H1 (cell line): Measurements from ENCODE around the gene TDRD3. TPM values are rescaled to one million over a fixed set of nuclear protein-coding genes. Genes with fewer than 3 reads are reported as not detected.

Experiments used
- CTCF ChIA-PET: fragments of 300-600 bp; sonication (Branson Sonifier 250); formaldehyde crosslinking; loops from one replicate; lab custom pipeline; 2021; ENCODE audit not compliant: partially characterized antibody; lab: Charles Lee
- POLR2A ChIA-PET: fragments of 300-600 bp; sonication (Branson Sonifier 250); formaldehyde crosslinking; loops from one replicate; lab custom pipeline; 2021; ENCODE audit warnings: inconsistent platforms; ENCODE audit not compliant: partially characterized antibody; lab: Charles Lee
- DNase-seq, 2 experiments: peaks; one replicate each; pipeline versions ENCODE4 v3.0.0 to v3.0.0-alpha.2; 2010 to 2022; ENCODE audit warnings: low spot score in 2 of 2, low read depth in 1 of 2, mixed read lengths in 1 of 2
- FAIRE-seq: peaks from 2 replicates; lab custom pipeline; 2011; peaks lifted over from hg19 to GRCh38; lab: Jason Lieb, UNC
- H2AFZ ChIP-seq: 2 replicates; pipeline ENCODE4 v1.8.1; 2012; ENCODE audit warnings: low read length, inconsistent platforms
- H2AK5ac ChIP-seq: 2 replicates; pipeline ENCODE4 v1.6.1; 2013; ENCODE audit warnings: low read depth, low read length
- H2BK120ac ChIP-seq: replicated peaks from 2 replicates; pipeline ENCODE3; 2013; ENCODE audit warnings: low read depth, low read length, inconsistent platforms
- H2BK12ac ChIP-seq: 2 replicates; pipeline ENCODE4 v1.6.1; 2013; ENCODE audit warnings: low read depth, low read length
- H2BK15ac ChIP-seq: 2 replicates; pipeline ENCODE4 v1.6.1; 2013; ENCODE audit warnings: low read length
- H2BK20ac ChIP-seq: 2 replicates; pipeline ENCODE4 v1.6.1; 2013; ENCODE audit warnings: low read length
- H2BK5ac ChIP-seq: 2 replicates; pipeline ENCODE4 v1.6.1; 2013; ENCODE audit warnings: low read depth, low read length
- H3K14ac ChIP-seq: 2 replicates; pipeline ENCODE4 v1.6.1; 2013; ENCODE audit warnings: inconsistent platforms; ENCODE audit not compliant: insufficient read length
- H3K18ac ChIP-seq: 2 replicates; pipeline ENCODE4 v1.6.1; 2013; ENCODE audit warnings: low read length; ENCODE audit errors: extremely low read depth
- H3K23ac ChIP-seq: 2 replicates; pipeline ENCODE4 v1.6.1; 2013; ENCODE audit warnings: inconsistent platforms; ENCODE audit not compliant: insufficient read length
- H3K23me2 ChIP-seq: 2 replicates; pipeline ENCODE4 v1.6.1; 2013; ENCODE audit warnings: low read depth, low read length
- H3K27ac ChIP-seq: 2 replicates; pipeline ENCODE4 v1.6.1; 2011; ENCODE audit warnings: low read depth, low read length, inconsistent platforms
- H3K27me3 ChIP-seq, 4 experiments: replicated peaks in 1 of 4; 1 replicate in 1 of 4; 2 replicates in 3 of 4; pipeline versions ENCODE4 v1.6.1 to v1.8.1; 2011 to 2013; ENCODE audit warnings: low read length in 3 of 4, mild to moderate bottlenecking in 3 of 4, inconsistent platforms in 2 of 4, mixed read lengths in 2 of 4, moderate library complexity in 1 of 4; ENCODE audit not compliant: control insufficient read depth in 3 of 4, insufficient read depth in 3 of 4; ENCODE audit errors: extremely low read depth in 1 of 4
- H3K36me3 ChIP-seq, 4 experiments: 2 replicates each; pipeline versions ENCODE4 v1.6.1 to v1.8.1; 2011 to 2013; ENCODE audit warnings: mild to moderate bottlenecking in 4 of 4, low read length in 3 of 4, moderate library complexity in 2 of 4, control low read depth in 1 of 4, inconsistent platforms in 1 of 4; ENCODE audit not compliant: insufficient read depth in 4 of 4, control insufficient read depth in 2 of 4
- H3K4ac ChIP-seq: replicated peaks from 2 replicates; pipeline ENCODE3; 2013; ENCODE audit warnings: low read length, low read depth, mixed read lengths, inconsistent platforms; ENCODE audit not compliant: insufficient read length
- H3K4me1 ChIP-seq, 4 experiments: replicated peaks in 1 of 4; 1 replicate in 1 of 4; 2 replicates in 3 of 4; pipeline versions ENCODE4 v1.6.1 to v1.8.1; 2011 to 2013; ENCODE audit warnings: low read length in 3 of 4, inconsistent platforms in 2 of 4, mixed read lengths in 1 of 4; ENCODE audit not compliant: insufficient read depth in 4 of 4, control insufficient read depth in 3 of 4
- H3K4me2 ChIP-seq, 2 experiments: 2 replicates each; pipeline versions ENCODE4 v1.6.1 to v1.8.1; 2011 to 2013; ENCODE audit warnings: low read depth in 2 of 2, low read length in 2 of 2, control low read depth in 1 of 2, inconsistent platforms in 1 of 2, mild to moderate bottlenecking in 1 of 2; ENCODE audit not compliant: insufficient read depth in 1 of 2
- H3K4me3 ChIP-seq, 4 experiments: fragments of 200-600, 300-600 bp in 1 of 4; sonication (generic), shearing (Covaris generic), sonication (Bioruptor Twin) in 1 of 4; 2 replicates each; pipeline versions ENCODE4 v1.5.1 to v1.8.1; 2011 to 2016; ENCODE audit warnings: low read length in 4 of 4, low read depth in 3 of 4, control low read depth in 2 of 4, inconsistent platforms in 2 of 4, mild to moderate bottlenecking in 2 of 4, mixed read lengths in 1 of 4, moderate library complexity in 1 of 4; ENCODE audit not compliant: insufficient read depth in 2 of 4; ENCODE audit errors: extremely low read depth in 1 of 4
- H3K56ac ChIP-seq: replicated peaks from 2 replicates; pipeline ENCODE3; 2013; ENCODE audit warnings: low read depth, mild to moderate bottlenecking, mixed read lengths, low read length, inconsistent platforms; ENCODE audit not compliant: insufficient read length
- H3K79me1 ChIP-seq: 2 replicates; pipeline ENCODE4 v1.6.1; 2013; ENCODE audit warnings: low read depth, low read length, control low read depth
- H3K79me2 ChIP-seq, 2 experiments: 2 replicates each; pipeline versions ENCODE4 v1.6.1 to v1.8.1; 2012 to 2013; ENCODE audit warnings: low read length in 2 of 2, mild to moderate bottlenecking in 2 of 2, inconsistent platforms in 1 of 2; ENCODE audit not compliant: insufficient read depth in 2 of 2, control insufficient read depth in 1 of 2
- H3K9ac ChIP-seq, 4 experiments: replicated peaks in 1 of 4; 1 replicate in 1 of 4; 2 replicates in 3 of 4; pipeline versions ENCODE4 v1.6.1 to v1.8.1; 2011 to 2013; ENCODE audit warnings: low read depth in 3 of 4, low read length in 3 of 4, control low read depth in 2 of 4, mild to moderate bottlenecking in 2 of 4, moderate library complexity in 2 of 4, inconsistent platforms in 1 of 4; ENCODE audit errors: extremely low read depth in 1 of 4
- H3K9me3 ChIP-seq, 2 experiments: 2 replicates each; pipeline versions ENCODE4 v1.6.1 to v1.8.1; 2012 to 2013; ENCODE audit warnings: mild to moderate bottlenecking in 2 of 2, moderate library complexity in 2 of 2, control low read depth in 1 of 2, inconsistent platforms in 1 of 2, low read depth in 1 of 2, low read length in 1 of 2, mixed read lengths in 1 of 2; ENCODE audit not compliant: insufficient read depth in 2 of 2
- H4K20me1 ChIP-seq, 2 experiments: replicated peaks in 1 of 2; 2 replicates each; pipeline versions ENCODE3 to v1.8.1; 2011 to 2013; ENCODE audit warnings: inconsistent platforms in 2 of 2, low read length in 2 of 2, mild to moderate bottlenecking in 1 of 2; ENCODE audit not compliant: insufficient read depth in 2 of 2, control insufficient read depth in 1 of 2
- H4K5ac ChIP-seq: 2 replicates; pipeline ENCODE4 v1.6.1; 2013; ENCODE audit warnings: low read length, low read depth, mixed read lengths, inconsistent platforms; ENCODE audit not compliant: insufficient read length
- H4K8ac ChIP-seq: 2 replicates; pipeline ENCODE4 v1.8.0; 2013; ENCODE audit warnings: mild to moderate bottlenecking, moderate library complexity, low read length, inconsistent platforms; ENCODE audit not compliant: insufficient read depth; ENCODE audit errors: extremely low read depth
- H4K91ac ChIP-seq: replicated peaks from 2 replicates; pipeline ENCODE3; 2013; ENCODE audit warnings: low read length, mixed read lengths, inconsistent platforms; ENCODE audit not compliant: insufficient read length
- ATF3 ChIP-seq: IDR thresholded peaks from 2 replicates; pipeline ENCODE4 v1.6.1; 2011; ENCODE audit warnings: low read depth, mild to moderate bottlenecking, low read length; ENCODE audit not compliant: insufficient read depth
- EGR1 ChIP-seq: IDR thresholded peaks from 2 replicates; pipeline ENCODE4 v1.6.1; 2011; ENCODE audit warnings: low read depth, low read length, borderline replicate concordance
- HDAC2 ChIP-seq, 2 experiments: fragments of 300-600 bp in 1 of 2; sonication (generic) in 1 of 2; IDR thresholded peaks; 2 replicates each; pipeline ENCODE4 v1.6.1; 2011 to 2012; ENCODE audit warnings: low read depth in 2 of 2, low read length in 2 of 2, mild to moderate bottlenecking in 2 of 2, moderate library complexity in 2 of 2, borderline replicate concordance in 1 of 2, inconsistent platforms in 1 of 2
- HDAC6 ChIP-seq: IDR thresholded peaks from one replicate; pipeline ENCODE4 v1.7.1; 2012; ENCODE audit warnings: low read depth, mild to moderate bottlenecking, inconsistent platforms, low read length, moderate library complexity
- MAX ChIP-seq: IDR thresholded peaks from 2 replicates; pipeline ENCODE4 v1.6.1; 2012; ENCODE audit warnings: inconsistent platforms
- NANOG ChIP-seq: IDR thresholded peaks from 2 replicates; pipeline ENCODE4 v1.6.1; 2011; ENCODE audit warnings: low read length, low read depth, mild to moderate bottlenecking, inconsistent platforms; ENCODE audit not compliant: insufficient read depth, poor library complexity, severe bottlenecking
- RNF2 ChIP-seq: fragments of 200-900, 300-1000 bp; sonication (generic); IDR thresholded peaks from 2 replicates; pipeline ENCODE4 v1.7.1; 2016; ENCODE audit warnings: borderline replicate concordance, low read depth, mild to moderate bottlenecking, antibody characterized with exemption, low read length; ENCODE audit not compliant: poor library complexity, severe bottlenecking; ENCODE audit errors: missing control alignments
- RXRA ChIP-seq: IDR thresholded peaks from 2 replicates; pipeline ENCODE4 v1.6.1; 2011; ENCODE audit warnings: low read depth, mild to moderate bottlenecking, low read length, moderate library complexity; ENCODE audit not compliant: insufficient read depth
- SAP30 ChIP-seq: fragments of 300-600 bp; sonication (generic); IDR thresholded peaks from 2 replicates; pipeline ENCODE4 v1.7.1; 2012; ENCODE audit warnings: low read length, moderate library complexity, mild to moderate bottlenecking, inconsistent platforms; ENCODE audit not compliant: insufficient read depth, insufficient replicate concordance
- WGBS, 2 experiments: shearing (Covaris generic) in 1 of 2; methylation state at CpG; one replicate each; pipeline versions ENCODE4 v1.1.6 to v1.1.7; 2013 to 2015; ENCODE audit warnings: low lambda C conversion rate in 2 of 2, mixed read lengths in 2 of 2, inconsistent platforms in 1 of 2, low coverage in 1 of 2, missing lambda C conversion rate in 1 of 2; ENCODE audit not compliant: insufficient replicate concordance in 2 of 2, insufficient coverage in 1 of 2, insufficient read length in 1 of 2; ENCODE audit errors: extremely low coverage in 1 of 2, missing lambda C conversion rate in 1 of 2; 5-methylcytosine and 5-hydroxymethylcytosine counted together
- polyA plus RNA-seq, 7 experiments: library from polyadenylated mRNA; depleted of rRNA in 3 of 7; stranded (reverse) in 5 of 7; unstranded in 2 of 7; fragments of >200 nt in 5 of 7; fragments of 200-250 nt in 2 of 7; gene quantifications; 1 replicate in 5 of 7; 2 replicates in 1 of 7; 4 replicates in 1 of 7; pipeline versions ENCODE4 v1.2.1 to v1.2.3, GENCODE V29; 2011 to 2013; ENCODE audit warnings: missing spikeins in 2 of 7, mixed read lengths in 2 of 7
- total RNA-seq: library from RNA; stranded (reverse); fragmentation: NEBNext Ultra II Directional; extraction: Animal tissue kit (Norgen Biotek cat#: 25700); gene quantifications from 2 replicates; pipeline ENCODE4 v1.2.1, GENCODE V29; 2021

Gene TDRD3
- total and polyA plus RNA-seq, 2 of the 8 experiments (the other 6 are each of a cell fraction or from before 2014, with no cell fraction given): 2.5 to 14.7 TPM

- H4K8ac ChIP-seq: no peak overlapping the region
- CTCF ChIA-PET: interaction anchor here (1.0 to 2.3 kb wide), 3 partner anchors 10 to 61 kb away, joined by 3 to 8 read pairs (median 3); no protein-coding TSS in a partner anchor
- H2AFZ ChIP-seq: no peak overlapping the region
- POLR2A ChIA-PET: interaction anchor here (1.0 kb wide), 2 partner anchors 13 to 15 kb away, joined by 3 read pairs; no protein-coding TSS in a partner anchor
- DNase-seq: no peak
- no peak overlapping the region for H3K4ac ChIP-seq
- peaks cover 0 to 4% (median 0%) of the 10 kb centered on the region in 4 experiments; a peak in 1 of 8 replicates for H3K36me3 ChIP-seq
- peaks cover 2 to 7% of the 10 kb centered on the region in 2 experiments; a peak in 2 of 4 replicates for H3K9me3 ChIP-seq
- H3K79me1 ChIP-seq: no peaks in the 10 kb centered on the region
- H2BK120ac ChIP-seq: no peak overlapping the region
- H3K23ac ChIP-seq: no peak overlapping the region
- no peak overlapping the region for H4K5ac ChIP-seq
- no peak overlapping the region for H3K27ac ChIP-seq
- 89% methylated on average over 2 of the region's 2 CpGs; no CpG with 5 or more reads in 1 of the 2 experiments for WGBS, 2 experiments
- H4K91ac ChIP-seq: no peak overlapping the region
- no peak overlapping the region for H3K18ac ChIP-seq
- H3K27me3 ChIP-seq: no peaks in the 10 kb centered on the region
- no peak overlapping the region for H2BK20ac ChIP-seq
- no peak overlapping the region for H3K4me3 ChIP-seq
- H2BK5ac ChIP-seq: no peak overlapping the region
- no peaks in the 10 kb centered on the region for H4K20me1 ChIP-seq
- H3K56ac ChIP-seq: no peak overlapping the region
- peak; percentile 13 for FAIRE-seq
- H3K79me2 ChIP-seq: peaks cover 0 to 17% of the 10 kb centered on the region in 2 experiments; a peak in 2 of 4 replicates
- no peak overlapping the region for H3K14ac ChIP-seq
- no peak overlapping the region for H3K4me2 ChIP-seq
- H3K4me1 ChIP-seq: no peaks in the 10 kb centered on the region
- H2AK5ac ChIP-seq: no peak overlapping the region
- H2BK15ac ChIP-seq: no peak overlapping the region
- no peak overlapping the region; a peak in 1 of 7 replicates for H3K9ac ChIP-seq
- H2BK12ac ChIP-seq: no peak overlapping the region
- H3K23me2 ChIP-seq: no peaks in the 10 kb centered on the region
- TF ChIP-seq HDAC6 (no peak), NANOG (no peak), MAX (no peak), SAP30 (no peak), EGR1 (no peak), RXRA (no peak), HDAC2 (IDR thresholded peaks at IDR 0.05; ENCODE audit: borderline replicate concordance in 1 of 2, low read depth in 2 of 2, low read length in 2 of 2) (no peak), RNF2 (no peak), ATF3 (no peak)
These were observed 15.0 kb downstream of the TDRD3 start for GRCh38 chr13:60411983-60412382.
